Parietal lobe (tissue), 1 donor: ENCODE measurements around the gene RLIM. TPM values are rescaled to one million over a fixed set of nuclear protein-coding genes. Genes with fewer than 3 reads are reported as not detected.

ENCODE experiments used
- total RNA-seq: library from RNA; depleted of rRNA; stranded (reverse); fragments of >200 nt; gene quantifications from one replicate; pipeline ENCODE4 v1.2.3, GENCODE V29; 2014

RLIM gene
- 91.7 TPM for total RNA-seq

GRCh38 chrX:74614093-74614909 lies at the start of gene RLIM:
TSS of gene RLIM (minus strand) at chrX:74614624. CDS start at chrX:74595977, 18,647 bp downstream.

Other genes with a start within 250 kb of the RLIM start
- 24.7 TPM for gene SLC16A2, start 193.1 kb downstream of the RLIM start, total RNA-seq